ENCODE results near the gene PXDN.

The PXDN gene

GRCh38 chr2:1603059-1603458 lies 141.3 kb downstream of the PXDN start:
- no peak for DNase-seq (ENCODE audit: low read depth)
- no peak for TF ChIP-seq CTCF (conservative IDR thresholded peaks at IDR 0.05; ENCODE audit: low read length)
- no peak overlapping the region for H3K4me3 ChIP-seq (ENCODE audit: low read length)

DNA sequence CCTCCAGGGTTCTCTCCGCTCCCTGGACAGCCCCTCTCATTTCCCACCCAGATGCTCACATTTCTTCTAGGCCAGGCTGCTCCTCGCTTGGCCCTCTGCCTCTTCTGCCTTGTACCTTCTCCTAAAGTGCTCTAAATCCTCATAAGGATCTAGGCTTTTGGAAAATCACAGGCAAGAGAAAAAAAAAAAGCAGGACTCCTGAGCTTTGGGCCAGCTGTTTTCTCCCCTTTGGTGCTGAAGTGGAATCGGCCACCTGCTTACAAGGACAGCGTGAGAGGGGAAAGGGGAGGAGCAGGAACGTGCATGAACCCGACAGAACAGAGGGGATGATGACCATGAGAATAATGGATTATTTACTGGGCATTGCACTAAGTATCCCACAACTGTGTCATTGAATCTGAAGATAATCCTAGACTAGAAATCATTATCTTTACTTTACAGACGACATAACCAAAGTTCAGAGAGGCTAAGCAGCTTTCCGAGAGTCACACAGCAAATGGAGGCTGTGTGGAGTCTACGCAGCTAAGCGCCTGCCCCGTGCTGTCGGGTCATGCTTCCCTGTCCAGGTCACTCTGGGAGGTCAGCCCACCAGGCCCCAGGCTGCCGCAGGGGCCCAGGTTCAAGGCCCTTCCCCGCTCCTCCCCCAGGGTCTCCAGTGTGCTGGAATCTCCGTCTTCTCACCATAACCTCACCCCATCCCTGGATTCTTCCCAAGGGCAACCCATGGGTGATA lies 141.9 kb downstream of the PXDN start:
- no peak overlapping the region for H3K4me3 ChIP-seq (ENCODE audit: low read length)
- no peak for DNase-seq (ENCODE audit: low read depth)
- TF ChIP-seq CTCF (conservative IDR thresholded peaks at IDR 0.05; ENCODE audit: low read length), result no peak

DNA sequence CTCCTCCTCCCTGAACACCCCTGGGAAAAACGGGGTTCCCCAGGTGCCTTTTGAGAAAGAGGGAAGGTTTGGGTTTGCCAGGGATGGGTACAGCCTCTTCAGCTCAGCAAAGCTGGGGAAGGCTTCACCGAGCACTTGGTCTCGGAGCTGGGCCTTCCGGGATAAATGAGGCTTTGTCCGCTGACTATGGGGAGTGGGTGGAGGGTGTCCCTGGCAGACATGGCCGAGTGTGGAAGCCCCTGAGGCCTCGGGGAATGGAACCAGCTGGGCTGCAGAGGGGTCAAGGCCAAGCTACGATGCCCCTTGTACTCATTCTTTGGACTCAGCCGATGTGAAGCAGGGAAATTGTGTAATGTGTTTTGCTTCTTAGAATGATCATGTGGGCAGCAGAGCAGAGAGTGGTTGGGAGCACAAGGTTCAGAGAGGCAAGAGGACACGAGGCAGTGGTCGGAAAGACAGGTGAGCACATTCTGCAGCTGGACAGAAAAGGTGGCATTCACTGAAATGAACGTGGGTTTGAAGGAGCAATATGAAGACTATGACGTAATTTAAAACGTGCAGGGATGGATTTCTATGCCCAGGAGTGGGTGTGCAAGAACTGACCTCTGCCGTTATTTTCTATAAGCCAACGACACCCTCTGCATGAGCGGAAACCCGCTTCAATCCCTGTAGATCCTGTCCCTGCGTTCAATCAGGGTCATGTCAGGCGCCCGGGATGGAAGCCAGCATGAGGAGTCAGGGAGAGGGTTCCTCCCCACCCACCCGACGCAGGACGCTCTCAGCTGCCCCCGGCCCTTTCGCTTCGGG lies 142.6 kb downstream of the PXDN start:
- no peak for DNase-seq (ENCODE audit: low read depth)
- no peak overlapping the region for H3K4me3 ChIP-seq (ENCODE audit: low read length)
- no peak for TF ChIP-seq CTCF (conservative IDR thresholded peaks at IDR 0.05; ENCODE audit: low read length)

DNA sequence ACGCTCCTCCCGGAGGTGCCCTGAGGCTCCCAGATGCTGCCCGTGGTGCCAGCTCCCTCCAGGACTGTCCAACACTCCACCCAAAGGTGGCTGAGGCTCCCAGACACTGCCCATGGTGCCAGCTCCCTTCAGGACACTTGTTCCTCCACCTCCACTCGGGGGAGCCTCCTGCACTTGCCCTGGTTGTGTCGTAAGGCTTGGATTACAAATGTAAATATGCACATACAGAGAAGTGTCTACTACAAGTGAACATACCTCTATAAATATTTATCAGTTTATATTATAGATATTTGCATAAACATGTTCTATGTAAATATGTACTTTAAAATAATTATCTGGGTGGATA lies 143.3 kb downstream of the PXDN start:
- TF ChIP-seq CTCF (conservative IDR thresholded peaks at IDR 0.05; ENCODE audit: low read length), result no peak
- no peak overlapping the region for H3K4me3 ChIP-seq (ENCODE audit: low read length)
- DNase-seq (ENCODE audit: low read depth), result no peak

- peak; percentile 27 for DNase-seq (ENCODE audit: low read depth)
- H3K4me3 ChIP-seq (ENCODE audit: low read length), result no peak overlapping the region
- TF ChIP-seq CTCF (conservative IDR thresholded peaks at IDR 0.05; ENCODE audit: low read length), result no peak
Measured at GRCh38 chr2:1600191-1601066, 143.9 kb downstream of the PXDN start.

GRCh38 chr2:1599301-1600085 lies 144.8 kb downstream of the PXDN start:
- TF ChIP-seq CTCF (conservative IDR thresholded peaks at IDR 0.05; ENCODE audit: low read length), result no peak
- no peak overlapping the region for H3K4me3 ChIP-seq (ENCODE audit: low read length)

More at GRCh38 chr2:1599301-1600085, 144.8 kb downstream of the PXDN start:
- no peak for DNase-seq (ENCODE audit: low read depth)
